HepG2 (cell line): Measurements from ENCODE around the gene ITGB7. TPM values are rescaled to one million over a fixed set of nuclear protein-coding genes. Genes with fewer than 3 reads are reported as not detected.

Experiments used
- AFF4 ChIP-seq: sonication (generic); formaldehyde crosslinking; IDR thresholded peaks from 2 replicates; pipeline ENCODE4 v1.4.0; 2020; ENCODE audit warnings: missing genetic modification reagents
- ASH2L ChIP-seq: fragments of 300-600, 200-600 bp; sonication (generic); IDR thresholded peaks from 2 replicates; pipeline ENCODE4 v1.7.0; 2017; ENCODE audit warnings: low read depth, mild to moderate bottlenecking, moderate library complexity, mixed read lengths, low read length; ENCODE audit not compliant: insufficient read length
- ATF3 ChIP-seq: sonication (generic); formaldehyde crosslinking; IDR thresholded peaks from 2 replicates; pipeline ENCODE4 v1.4.0; 2020; ENCODE audit warnings: missing genetic modification reagents
- ATF7 ChIP-seq, 2 experiments: fragments of 450-650 bp in 1 of 2; sonication (generic) in 1 of 2; formaldehyde crosslinking in 1 of 2; IDR thresholded peaks; 2 replicates each; pipeline versions ENCODE4 v1.4.0 to v1.6.1; 2016 to 2020; ENCODE audit warnings: antibody characterized with exemption in 1 of 2, mild to moderate bottlenecking in 1 of 2, missing genetic modification reagents in 1 of 2
- DPF2 ChIP-seq: sonication (generic); formaldehyde crosslinking; IDR thresholded peaks from 2 replicates; pipeline ENCODE4 v1.4.0; 2020; ENCODE audit warnings: mild to moderate bottlenecking, low read depth, missing genetic modification reagents, borderline replicate concordance
- DR1 ChIP-seq: sonication (generic); formaldehyde crosslinking; IDR thresholded peaks from 2 replicates; pipeline ENCODE4 v1.8.0; 2021; ENCODE audit warnings: mild to moderate bottlenecking, missing genetic modification reagents, inconsistent platforms
- HOXD1 ChIP-seq: sonication (generic); formaldehyde crosslinking; IDR thresholded peaks from 2 replicates; pipeline ENCODE4 v1.5.0; 2020; ENCODE audit warnings: missing genetic modification reagents
- KLF6 ChIP-seq: IDR thresholded peaks from 2 replicates; pipeline ENCODE4 v1.8.0; 2016; ENCODE audit warnings: missing biosample characterization, missing genetic modification reagents
- MYC ChIP-seq: sonication (generic); formaldehyde crosslinking; IDR thresholded peaks from 2 replicates; pipeline ENCODE4 v1.9.0; 2021; ENCODE audit warnings: missing genetic modification reagents, borderline replicate concordance
- RARA ChIP-seq: IDR thresholded peaks from 2 replicates; pipeline ENCODE4 v1.6.1; 2016; ENCODE audit warnings: missing genetic modification reagents, missing compliant biosample characterization
- RELA ChIP-seq: sonication (generic); formaldehyde crosslinking; IDR thresholded peaks from 2 replicates; pipeline ENCODE4 v1.4.0; 2020; ENCODE audit warnings: missing genetic modification reagents
- SATB2 ChIP-seq: sonication (generic); formaldehyde crosslinking; IDR thresholded peaks from 2 replicates; pipeline ENCODE4 v1.5.0; 2020; ENCODE audit warnings: missing genetic modification reagents
- SRSF1 ChIP-seq: fragments of 200-400 bp; formaldehyde crosslinking; optimal IDR thresholded peaks from 2 replicates; pipeline ENCODE3; 2017; ENCODE audit warnings: mild to moderate bottlenecking, low read depth, low read length, moderate library complexity
- THAP11 ChIP-seq: IDR thresholded peaks from 2 replicates; pipeline ENCODE4 v1.6.1; 2016; ENCODE audit warnings: missing biosample characterization, missing genetic modification reagents
- TRAFD1 ChIP-seq: sonication (generic); formaldehyde crosslinking; IDR thresholded peaks from 2 replicates; pipeline ENCODE4 v1.5.1; 2020; ENCODE audit warnings: missing genetic modification reagents, mild to moderate bottlenecking, borderline replicate concordance
- ZBTB7A ChIP-seq: sonication (generic); formaldehyde crosslinking; IDR thresholded peaks from 2 replicates; pipeline ENCODE4 v1.8.0; 2022; ENCODE audit warnings: mild to moderate bottlenecking, missing genetic modification reagents
- ZNF891 ChIP-seq: sonication (generic); formaldehyde crosslinking; IDR thresholded peaks from 2 replicates; pipeline ENCODE4 v1.5.0; 2020; ENCODE audit warnings: mild to moderate bottlenecking, missing genetic modification reagents
- polyA plus RNA-seq, 8 experiments: library from polyadenylated mRNA; depleted of rRNA in 3 of 8; stranded (reverse) in 7 of 8; unstranded in 1 of 8; fragments of >200 nt; fragmentation: Illumina TruSeq in 4 of 8; extraction: Trizol in 4 of 8; gene quantifications; 2 replicates each; pipeline versions ENCODE4 v1.2.1 to v1.2.3, GENCODE V29; 2011 to 2016; ENCODE audit warnings: low read depth in 4 of 8, missing spikeins in 1 of 8, mixed read lengths in 1 of 8; ENCODE audit not compliant: insufficient read depth in 1 of 8
- total RNA-seq, 5 experiments: library from RNA; depleted of rRNA; stranded (reverse); fragments of >200 nt; fragmentation: Illumina TruSeq; extraction: Trizol; gene quantifications; 2 replicates each; pipeline ENCODE4 v1.2.3, GENCODE V29; 2016; ENCODE audit warnings: low read depth in 1 of 5
- TF ChIP-seq, protein P1 (sequence below): sonication (generic); formaldehyde crosslinking; IDR thresholded peaks from 2 replicates; pipeline ENCODE4 v1.4.0; 2020; ENCODE audit warnings: mild to moderate bottlenecking, low read depth, missing genetic modification reagents
- TF ChIP-seq, protein P2 (sequence below): sonication (generic); formaldehyde crosslinking; conservative IDR thresholded peaks from 2 replicates; pipeline ENCODE4 v1.4.0; 2020; ENCODE audit warnings: missing genetic modification reagents

The ITGB7 gene
- total and polyA plus RNA-seq, 2 of the 13 experiments (the other 11 are each of a cell fraction or from before 2014, with no cell fraction given): 0.16 to 0.18 TPM

GRCh38 chr12:53251477-53252348 is 44.7 kb upstream of the ITGB7 start (continued):
- 0 out of 2 replicates have a peak, but pooled peaks have one; percentile 32 for TF ChIP-seq AFF4 (CRISPR knock-in tag)
- TF ChIP-seq ASH2L: peak; percentile 56
- TF ChIP-seq SATB2 (CRISPR knock-in tag): no peak
- TF ChIP-seq SRSF1: peak; percentile 75
- TF ChIP-seq THAP11 (CRISPR knock-in tag): peak; percentile 78
- TF ChIP-seq TRAFD1 (CRISPR knock-in tag): no peak
- peak; percentile 25; the same call in 1 of the 2 replicates for TF ChIP-seq RARA (CRISPR knock-in tag)
- peak; percentile 62 for TF ChIP-seq MYC
- TF ChIP-seq ZNF891 (CRISPR knock-in tag): no peak
- TF ChIP-seq HOXD1 (CRISPR knock-in tag): peak; percentile 21; the same call in 1 of the 2 replicates
- no peak for TF ChIP-seq RELA (CRISPR knock-in tag)
- no peak for TF ChIP-seq DPF2
- TF ChIP-seq ATF7 (IDR thresholded peaks at IDR 0.05): no peak
- no peak for TF ChIP-seq ATF7 (CRISPR knock-in tag; IDR thresholded peaks at IDR 0.05)
- peak; percentile 73 for TF ChIP-seq ZBTB7A (CRISPR knock-in tag)
- no peak for TF ChIP-seq DR1
- TF ChIP-seq KLF6: 0 out of 2 replicates have a peak, but pooled peaks have one; percentile 28
- TF ChIP-seq ATF3 (CRISPR knock-in tag): 0 out of 2 replicates have a peak, but pooled peaks have one; percentile 9
- TF ChIP-seq, protein P1, sequence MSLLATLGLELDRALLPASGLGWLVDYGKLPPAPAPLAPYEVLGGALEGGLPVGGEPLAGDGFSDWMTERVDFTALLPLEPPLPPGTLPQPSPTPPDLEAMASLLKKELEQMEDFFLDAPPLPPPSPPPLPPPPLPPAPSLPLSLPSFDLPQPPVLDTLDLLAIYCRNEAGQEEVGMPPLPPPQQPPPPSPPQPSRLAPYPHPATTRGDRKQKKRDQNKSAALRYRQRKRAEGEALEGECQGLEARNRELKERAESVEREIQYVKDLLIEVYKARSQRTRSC (CRISPR knock-in tag): no peak
- TF ChIP-seq, protein P2, sequence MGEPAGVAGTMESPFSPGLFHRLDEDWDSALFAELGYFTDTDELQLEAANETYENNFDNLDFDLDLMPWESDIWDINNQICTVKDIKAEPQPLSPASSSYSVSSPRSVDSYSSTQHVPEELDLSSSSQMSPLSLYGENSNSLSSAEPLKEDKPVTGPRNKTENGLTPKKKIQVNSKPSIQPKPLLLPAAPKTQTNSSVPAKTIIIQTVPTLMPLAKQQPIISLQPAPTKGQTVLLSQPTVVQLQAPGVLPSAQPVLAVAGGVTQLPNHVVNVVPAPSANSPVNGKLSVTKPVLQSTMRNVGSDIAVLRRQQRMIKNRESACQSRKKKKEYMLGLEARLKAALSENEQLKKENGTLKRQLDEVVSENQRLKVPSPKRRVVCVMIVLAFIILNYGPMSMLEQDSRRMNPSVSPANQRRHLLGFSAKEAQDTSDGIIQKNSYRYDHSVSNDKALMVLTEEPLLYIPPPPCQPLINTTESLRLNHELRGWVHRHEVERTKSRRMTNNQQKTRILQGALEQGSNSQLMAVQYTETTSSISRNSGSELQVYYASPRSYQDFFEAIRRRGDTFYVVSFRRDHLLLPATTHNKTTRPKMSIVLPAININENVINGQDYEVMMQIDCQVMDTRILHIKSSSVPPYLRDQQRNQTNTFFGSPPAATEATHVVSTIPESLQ (CRISPR knock-in tag): no peak
